ENCODE measurements around the gene LY6G5C. TPM values are rescaled to one million over a fixed set of nuclear protein-coding genes. Genes with fewer than 3 reads are reported as not detected.

Gene LY6G5C
- total RNA-seq, 1 donor from 2014 or later, result 3.9 TPM

- no peaks in the 10 kb centered on the region for H3K79me2 ChIP-seq (ENCODE audit: insufficient read depth, low read length)
- peaks cover 12% of the 10 kb centered on the region for H3K36me3 ChIP-seq (ENCODE audit: insufficient read depth, low read length)
- H2AFZ ChIP-seq (ENCODE audit: low read depth, low read length), result no peak overlapping the region
- H3K9me3 ChIP-seq (ENCODE audit: insufficient read depth, low read depth, low read length), result no peaks in the 10 kb centered on the region
- peaks cover 30% of the 10 kb centered on the region for H3K36me3 Mint-ChIP-seq (ENCODE audit: low read depth, unreplicated experiment)
- no peaks in the 10 kb centered on the region for H3K27me3 ChIP-seq (ENCODE audit: insufficient read depth, low read length)
- H3K4me2 ChIP-seq (ENCODE audit: low read length), result no peak overlapping the region
- H3K27ac Mint-ChIP-seq (ENCODE audit: unreplicated experiment), result no peak overlapping the region
- H3K27ac ChIP-seq (ENCODE audit: low read depth, low read length), result no peak overlapping the region
- no peak overlapping the region for H3K9ac ChIP-seq (ENCODE audit: low read length)
- no peaks in the 10 kb centered on the region for H4K20me1 ChIP-seq (ENCODE audit: insufficient read depth, low read length)
- no peak for TF ChIP-seq CTCF (IDR thresholded peaks at IDR 0.05; ENCODE audit: insufficient read depth, low read depth, low read length)
- no peak for TF ChIP-seq EZH2 (IDR thresholded peaks at IDR 0.05; ENCODE audit: insufficient read depth, low read length)
- no peak overlapping the region for H3K4me3 ChIP-seq (ENCODE audit: insufficient read depth, low read depth, low read length)
- H3K4me3 Mint-ChIP-seq (ENCODE audit: unreplicated experiment), result no peak overlapping the region
- H3K27me3 Mint-ChIP-seq (ENCODE audit: low read depth, unreplicated experiment), result peaks cover 12% of the 10 kb centered on the region
- DNase-seq (ENCODE audit: low read depth), result no peak
- H3K9me3 Mint-ChIP-seq (ENCODE audit: unreplicated experiment), result no peaks in the 10 kb centered on the region
- peaks cover 11% of the 10 kb centered on the region for H3K4me1 ChIP-seq (ENCODE audit: insufficient read depth, low read length)
- H3K4me1 Mint-ChIP-seq (ENCODE audit: low read depth, unreplicated experiment), result peaks cover 3% of the 10 kb centered on the region
- FAIRE-seq, result no peak
Observed at GRCh38 chr6:31683591-31683990, 2.7 kb upstream of the LY6G5C start.

GRCh38 chr6:31681135-31681671, 336 bp upstream of the LY6G5C start:
- peaks cover 12% of the 10 kb centered on the region for H3K27me3 Mint-ChIP-seq (ENCODE audit: low read depth, unreplicated experiment)
- peak overlapping the region; percentile 51 for H3K4me3 Mint-ChIP-seq (ENCODE audit: unreplicated experiment)
- peak overlapping the region; percentile 76 for H3K9ac ChIP-seq (ENCODE audit: low read length)
- H3K27me3 ChIP-seq (ENCODE audit: insufficient read depth, low read length), result no peaks in the 10 kb centered on the region
- H3K9me3 Mint-ChIP-seq (ENCODE audit: unreplicated experiment), result no peaks in the 10 kb centered on the region
- peak overlapping the region; percentile 39 for H3K27ac ChIP-seq (ENCODE audit: low read depth, low read length)
- peak; percentile 10 for DNase-seq (ENCODE audit: low read depth)
- no peak for TF ChIP-seq EZH2 (IDR thresholded peaks at IDR 0.05; ENCODE audit: insufficient read depth, low read length)
- TF ChIP-seq CTCF (IDR thresholded peaks at IDR 0.05; ENCODE audit: insufficient read depth, low read depth, low read length), result no peak
- H3K9me3 ChIP-seq (ENCODE audit: insufficient read depth, low read depth, low read length), result no peaks in the 10 kb centered on the region
- peaks cover 7% of the 10 kb centered on the region for H3K4me1 Mint-ChIP-seq (ENCODE audit: low read depth, unreplicated experiment)
- peaks cover 18% of the 10 kb centered on the region for H3K36me3 Mint-ChIP-seq (ENCODE audit: low read depth, unreplicated experiment)
- H3K27ac Mint-ChIP-seq (ENCODE audit: unreplicated experiment), result no peak overlapping the region
- H4K20me1 ChIP-seq (ENCODE audit: insufficient read depth, low read length), result no peaks in the 10 kb centered on the region
- peak overlapping the region; percentile 96 for H3K4me2 ChIP-seq (ENCODE audit: low read length)
- H3K36me3 ChIP-seq (ENCODE audit: insufficient read depth, low read length), result peaks cover 3% of the 10 kb centered on the region
- no peaks in the 10 kb centered on the region for H3K79me2 ChIP-seq (ENCODE audit: insufficient read depth, low read length)
- no peak for FAIRE-seq
- H2AFZ ChIP-seq (ENCODE audit: low read depth, low read length), result peak overlapping the region; percentile 68
- peaks cover 11% of the 10 kb centered on the region for H3K4me1 ChIP-seq (ENCODE audit: insufficient read depth, low read length)
- H3K4me3 ChIP-seq (ENCODE audit: insufficient read depth, low read depth, low read length), result peak overlapping the region; percentile 63

GRCh38 chr6:31677955-31678354, 2.9 kb downstream of the LY6G5C start:
- Histone ChIP-seq H4K20me1 (ENCODE audit: insufficient read depth, low read length) (no peaks in the 10 kb centered on the region), H3K27me3 (ENCODE audit: insufficient read depth, low read length) (no peaks in the 10 kb centered on the region), H3K36me3 (ENCODE audit: insufficient read depth, low read length) (peaks cover 3% of the 10 kb centered on the region), H3K79me2 (ENCODE audit: insufficient read depth, low read length) (no peaks in the 10 kb centered on the region), H3K4me3 (ENCODE audit: insufficient read depth, low read depth, low read length) (no peak overlapping the region), H3K9ac (ENCODE audit: low read length) (no peak overlapping the region), H2AFZ (ENCODE audit: low read depth, low read length) (no peak overlapping the region), H3K9me3 (ENCODE audit: insufficient read depth, low read depth, low read length) (no peaks in the 10 kb centered on the region), H3K4me1 (ENCODE audit: insufficient read depth, low read length) (peaks cover 11% of the 10 kb centered on the region), H3K27ac (ENCODE audit: low read depth, low read length) (no peak overlapping the region), H3K4me2 (ENCODE audit: low read length) (no peak overlapping the region)
- no peak for FAIRE-seq
- no peak overlapping the region for H3K4me3 Mint-ChIP-seq (ENCODE audit: unreplicated experiment)
- no peak for DNase-seq (ENCODE audit: low read depth)
- H3K36me3 Mint-ChIP-seq (ENCODE audit: low read depth, unreplicated experiment), result no peaks in the 10 kb centered on the region
- no peak overlapping the region for H3K27ac Mint-ChIP-seq (ENCODE audit: unreplicated experiment)
- no peaks in the 10 kb centered on the region for H3K9me3 Mint-ChIP-seq (ENCODE audit: unreplicated experiment)
- H3K27me3 Mint-ChIP-seq (ENCODE audit: low read depth, unreplicated experiment), result peaks cover 6% of the 10 kb centered on the region
- H3K4me1 Mint-ChIP-seq (ENCODE audit: low read depth, unreplicated experiment), result peaks cover 7% of the 10 kb centered on the region
- TF ChIP-seq CTCF (IDR thresholded peaks at IDR 0.05; ENCODE audit: insufficient read depth, low read depth, low read length) (no peak), EZH2 (IDR thresholded peaks at IDR 0.05; ENCODE audit: insufficient read depth, low read length) (no peak)
